Smooth muscle cell (in vitro differentiated cells): ENCODE results near the gene INHBA. TPM values are rescaled to one million over a fixed set of nuclear protein-coding genes. Genes with fewer than 3 reads are reported as not detected.

Source experiments
- DNase-seq: peaks from one replicate; lab custom pipeline; 2025; ENCODE audit not compliant: unreplicated experiment; lab: John Stamatoyannopoulos, UW
- H2AFZ ChIP-seq: fragments of 200-600 bp; sonication (generic); 2 replicates; pipeline ENCODE4 v1.6.0; 2016; ENCODE audit warnings: antibody characterized with exemption, low read depth, mild to moderate bottlenecking
- H3F3A ChIP-seq: fragments of 200-600 bp; sonication (generic); 2 replicates; pipeline ENCODE4 v1.6.0; 2017; ENCODE audit warnings: antibody characterized with exemption, low read depth
- H3K27ac ChIP-seq: fragments of 200-600 bp; sonication (generic); 2 replicates; pipeline ENCODE4 v1.5.1; 2016; ENCODE audit warnings: low read depth, mild to moderate bottlenecking
- H3K27me3 ChIP-seq: fragments of 200-600 bp; sonication (generic); 2 replicates; pipeline ENCODE4 v1.6.1; 2016; ENCODE audit warnings: low read depth, mild to moderate bottlenecking
- H3K36me3 ChIP-seq: fragments of 200-600 bp; sonication (generic); 2 replicates; pipeline ENCODE4 v1.5.1; 2016; ENCODE audit warnings: low read depth
- H3K4me1 ChIP-seq: fragments of 200-600 bp; sonication (generic); 2 replicates; pipeline ENCODE4 v1.5.1; 2016; ENCODE audit warnings: low read depth
- H3K4me2 ChIP-seq: fragments of 200-600 bp; sonication (generic); 2 replicates; pipeline ENCODE4 v1.6.0; 2016; ENCODE audit warnings: mild to moderate bottlenecking
- H3K4me3 ChIP-seq: fragments of 200-600 bp; sonication (generic); 2 replicates; pipeline ENCODE4 v1.5.1; 2016; ENCODE audit warnings: mild to moderate bottlenecking
- H3K79me2 ChIP-seq: fragments of 200-600 bp; sonication (generic); 2 replicates; pipeline ENCODE4 v1.6.0; 2016; ENCODE audit warnings: low read depth, mild to moderate bottlenecking
- H3K9ac ChIP-seq: fragments of 200-600 bp; sonication (generic); 2 replicates; pipeline ENCODE4 v1.6.0; 2016; ENCODE audit warnings: low read depth
- H3K9me3 ChIP-seq: fragments of 200-600 bp; sonication (generic); replicated peaks from 2 replicates; pipeline ENCODE4 v1.5.1; 2016; ENCODE audit warnings: low read depth
- H4K20me1 ChIP-seq: fragments of 200-600 bp; sonication (generic); 2 replicates; pipeline ENCODE4 v1.6.0; 2016; ENCODE audit warnings: low read depth
- WGBS: methylation state at CpG from one replicate; pipeline ENCODE4 v1.1.7; 2016; ENCODE audit warnings: low lambda C conversion rate; 5-methylcytosine and 5-hydroxymethylcytosine counted together
- polyA plus RNA-seq: library from polyadenylated mRNA; unstranded; fragments of >200 nt; fragmentation: Nextera tagmentation; extraction: Ambion mirVana; gene quantifications from 2 replicates; pipeline ENCODE4 v1.2.1, GENCODE V29; 2016
- total RNA-seq: library from RNA; depleted of rRNA; stranded (reverse); fragments of >200 nt; gene quantifications from 2 replicates; pipeline ENCODE4 v1.2.3, GENCODE V29; 2014
- TF ChIP-seq, protein P1 (sequence below): fragments of 200-600 bp; sonication (generic); IDR thresholded peaks from 2 replicates; pipeline ENCODE4 v1.5.1; 2017; ENCODE audit warnings: borderline replicate concordance, mild to moderate bottlenecking, antibody characterized with exemption; ENCODE audit not compliant: insufficient read depth, poor library complexity, severe bottlenecking

INHBA gene
- total and polyA plus RNA-seq, 2 experiments from 2014 or later = 257 to 326 TPM

GRCh38 chr7:41688012-41688625 is 14.8 kb downstream of the INHBA start:
- H3K79me2 ChIP-seq = peaks cover 27% of the 10 kb centered on the region

DNA sequence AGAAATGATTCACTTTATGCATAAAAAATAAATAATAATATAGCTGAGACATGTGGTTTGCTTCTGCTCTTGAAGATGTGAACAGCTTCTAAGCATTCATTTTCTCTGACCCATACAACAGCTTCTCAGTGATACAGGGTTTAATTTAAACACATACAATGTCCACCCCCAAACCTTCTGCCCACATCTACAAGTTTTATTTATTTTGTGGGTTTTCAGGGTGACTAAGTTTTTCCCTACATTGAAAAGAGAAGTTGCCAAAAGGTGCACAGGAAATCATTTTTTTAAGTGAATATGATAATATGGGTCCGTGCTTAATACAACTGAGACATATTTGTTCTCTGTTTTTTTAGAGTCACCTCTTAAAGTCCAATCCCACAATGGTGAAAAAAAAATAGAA is 17.2 kb downstream of the INHBA start:
- Histone ChIP-seq H3K79me2 (peaks cover 6% of the 10 kb centered on the region), H3K9ac (no peak overlapping the region), H3K4me2 (no peak overlapping the region), H3K9me3 (no peaks in the 10 kb centered on the region), H3F3A (peaks cover 17% of the 10 kb centered on the region), H3K36me3 (no peaks in the 10 kb centered on the region), H3K27me3 (no peaks in the 10 kb centered on the region), H2AFZ (no peak overlapping the region), H3K27ac (peak overlapping the region; percentile 38), H4K20me1 (peaks cover 39% of the 10 kb centered on the region), H3K4me3 (no peak overlapping the region), H3K4me1 (peaks cover 10% of the 10 kb centered on the region)
- WGBS = 77% methylated on average over 1 of the region's 1 CpG
- TF ChIP-seq, protein P1, sequence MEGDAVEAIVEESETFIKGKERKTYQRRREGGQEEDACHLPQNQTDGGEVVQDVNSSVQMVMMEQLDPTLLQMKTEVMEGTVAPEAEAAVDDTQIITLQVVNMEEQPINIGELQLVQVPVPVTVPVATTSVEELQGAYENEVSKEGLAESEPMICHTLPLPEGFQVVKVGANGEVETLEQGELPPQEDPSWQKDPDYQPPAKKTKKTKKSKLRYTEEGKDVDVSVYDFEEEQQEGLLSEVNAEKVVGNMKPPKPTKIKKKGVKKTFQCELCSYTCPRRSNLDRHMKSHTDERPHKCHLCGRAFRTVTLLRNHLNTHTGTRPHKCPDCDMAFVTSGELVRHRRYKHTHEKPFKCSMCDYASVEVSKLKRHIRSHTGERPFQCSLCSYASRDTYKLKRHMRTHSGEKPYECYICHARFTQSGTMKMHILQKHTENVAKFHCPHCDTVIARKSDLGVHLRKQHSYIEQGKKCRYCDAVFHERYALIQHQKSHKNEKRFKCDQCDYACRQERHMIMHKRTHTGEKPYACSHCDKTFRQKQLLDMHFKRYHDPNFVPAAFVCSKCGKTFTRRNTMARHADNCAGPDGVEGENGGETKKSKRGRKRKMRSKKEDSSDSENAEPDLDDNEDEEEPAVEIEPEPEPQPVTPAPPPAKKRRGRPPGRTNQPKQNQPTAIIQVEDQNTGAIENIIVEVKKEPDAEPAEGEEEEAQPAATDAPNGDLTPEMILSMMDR = no peak
- no peak for DNase-seq

More at GRCh38 chr7:41688012-41688625, 14.8 kb downstream of the INHBA start:
- no peak for DNase-seq
- H3K9ac ChIP-seq = no peak overlapping the region
- no peaks in the 10 kb centered on the region for H3K27me3 ChIP-seq
- peaks cover 23% of the 10 kb centered on the region for H3F3A ChIP-seq
- 94% methylated on average over 2 of the region's 2 CpGs for WGBS
- no peak overlapping the region for H3K4me2 ChIP-seq
- peak overlapping the region; percentile 38 for H3K27ac ChIP-seq
- no peaks in the 10 kb centered on the region for H3K9me3 ChIP-seq
- no peak overlapping the region for H3K4me3 ChIP-seq
- no peak overlapping the region for H2AFZ ChIP-seq
- H3K4me1 ChIP-seq = peaks cover 3% of the 10 kb centered on the region
- peaks cover 63% of the 10 kb centered on the region for H4K20me1 ChIP-seq
- H3K36me3 ChIP-seq = no peaks in the 10 kb centered on the region
- TF ChIP-seq, protein P1 = no peak

GRCh38 chr7:41682422-41682821 is 20.5 kb downstream of the INHBA start:
- no peak overlapping the region for H2AFZ ChIP-seq
- H3K4me2 ChIP-seq = no peak overlapping the region
- H4K20me1 ChIP-seq = peaks cover 8% of the 10 kb centered on the region
- no peak for DNase-seq
- H3K27me3 ChIP-seq = no peaks in the 10 kb centered on the region
- peaks cover 10% of the 10 kb centered on the region for H3K4me1 ChIP-seq
- peaks cover 9% of the 10 kb centered on the region for H3F3A ChIP-seq
- peak overlapping the region; percentile 4 for H3K27ac ChIP-seq
- no peak overlapping the region for H3K4me3 ChIP-seq
- no peaks in the 10 kb centered on the region for H3K9me3 ChIP-seq
- TF ChIP-seq, protein P1 = no peak
- H3K79me2 ChIP-seq = no peaks in the 10 kb centered on the region
- no peak overlapping the region for H3K9ac ChIP-seq
- H3K36me3 ChIP-seq = no peaks in the 10 kb centered on the region

- 30% methylated on average over 2 of the region's 2 CpGs for WGBS
- H3K27ac ChIP-seq = peak overlapping the region; percentile 37
- no peak overlapping the region for H2AFZ ChIP-seq
- H4K20me1 ChIP-seq = no peaks in the 10 kb centered on the region
- no peaks in the 10 kb centered on the region for H3K36me3 ChIP-seq
- H3K27me3 ChIP-seq = no peaks in the 10 kb centered on the region
- H3K4me3 ChIP-seq = no peak overlapping the region
- no peaks in the 10 kb centered on the region for H3K79me2 ChIP-seq
- H3K4me2 ChIP-seq = peak overlapping the region; percentile 24
- peaks cover 10% of the 10 kb centered on the region for H3K4me1 ChIP-seq
- H3K9me3 ChIP-seq = no peaks in the 10 kb centered on the region
- TF ChIP-seq, protein P1 = no peak
- no peaks in the 10 kb centered on the region for H3F3A ChIP-seq
- no peak for DNase-seq
- H3K9ac ChIP-seq = no peak overlapping the region
These were observed 23.3 kb downstream of the INHBA start for GRCh38 chr7:41679566-41679965.
